ENCODE measurements around the gene C6orf120.

C6orf120 gene

GRCh38 chr6:169701954-169702839 is at the start of gene C6orf120, which contains the start of gene WDR27:
Gene C6orf120, plus strand, starts transcription at chr6:169702126. Its CDS starts 334 bp downstream, at chr6:169702460.
Gene WDR27, minus strand, starts transcription at chr6:169702029. Its CDS starts 13,024 bp downstream, at chr6:169689005.
- Histone ChIP-seq H3K9me3 (peaks cover 7% of the 10 kb centered on the region), H3K36me3 (peaks cover 27% of the 10 kb centered on the region), H3K27me3 (no peaks in the 10 kb centered on the region), H3K9ac (peak within 1 kb of the TSS; percentile 95), H3K4me2 (peak within 1 kb of the TSS; percentile 90), H4K20me1 (peaks cover 52% of the 10 kb centered on the region), H3K4me3 (peak within 1 kb of the TSS; percentile 92), H3K27ac (peak within 1 kb of the TSS; percentile 94), H3K4me1 (peaks cover 58% of the 10 kb centered on the region)
- TF ChIP-seq Cebpa-rat (IDR thresholded peaks at IDR 0.05) = no peak

GRCh38 chr6:169652896-169653295 is 49.0 kb upstream of the C6orf120 start:
- Histone ChIP-seq H3K27ac (no peak overlapping the region), H3K4me1 (peaks cover 29% of the 10 kb centered on the region), H3K4me3 (no peak overlapping the region), H3K4me2 (no peak overlapping the region), H3K27me3 (no peaks in the 10 kb centered on the region), H4K20me1 (no peaks in the 10 kb centered on the region), H3K36me3 (peaks cover 23% of the 10 kb centered on the region; the same call in 1 of the 2 replicates), H3K9ac (no peak overlapping the region), H3K9me3 (no peaks in the 10 kb centered on the region)
- TF ChIP-seq Cebpa-rat (IDR thresholded peaks at IDR 0.05) = no peak

GRCh38 chr6:169653691-169654090 is 48.2 kb upstream of the C6orf120 start:
- Histone ChIP-seq H4K20me1 (no peaks in the 10 kb centered on the region), H3K27me3 (no peaks in the 10 kb centered on the region), H3K4me3 (no peak overlapping the region), H3K4me1 (peaks cover 37% of the 10 kb centered on the region), H3K27ac (no peak overlapping the region), H3K4me2 (no peak overlapping the region), H3K9me3 (no peaks in the 10 kb centered on the region), H3K9ac (no peak overlapping the region), H3K36me3 (peaks cover 23% of the 10 kb centered on the region; the same call in 1 of the 2 replicates)
- no peak for TF ChIP-seq Cebpa-rat (IDR thresholded peaks at IDR 0.05)

- Histone ChIP-seq H3K4me1 (peaks cover 48% of the 10 kb centered on the region), H3K4me3 (peak overlapping the region; percentile 66), H3K27ac (peak overlapping the region; percentile 55; the same call in 1 of the 2 replicates), H3K9ac (peak overlapping the region; percentile 66), H3K27me3 (no peaks in the 10 kb centered on the region), H3K9me3 (no peaks in the 10 kb centered on the region), H4K20me1 (no peaks in the 10 kb centered on the region), H3K36me3 (peaks cover 33% of the 10 kb centered on the region; the same call in 1 of the 2 replicates), H3K4me2 (peak overlapping the region; percentile 85)
- TF ChIP-seq Cebpa-rat (IDR thresholded peaks at IDR 0.05) = no peak
These were observed 47.1 kb upstream of the C6orf120 start for GRCh38 chr6:169654598-169655391.

GRCh38 chr6:169656546-169657283 is 45.2 kb upstream of the C6orf120 start:
- Histone ChIP-seq H3K9me3 (no peaks in the 10 kb centered on the region), H3K27ac (no peak overlapping the region), H3K4me2 (peak overlapping the region; percentile 85), H4K20me1 (no peaks in the 10 kb centered on the region), H3K9ac (no peak overlapping the region), H3K4me3 (no peak overlapping the region), H3K27me3 (no peaks in the 10 kb centered on the region), H3K36me3 (peaks cover 45% of the 10 kb centered on the region), H3K4me1 (peaks cover 49% of the 10 kb centered on the region)
- no peak for TF ChIP-seq Cebpa-rat (IDR thresholded peaks at IDR 0.05)

GRCh38 chr6:169657284-169657610 is 44.7 kb upstream of the C6orf120 start:
- H3K27me3 ChIP-seq = no peaks in the 10 kb centered on the region
- H3K4me2 ChIP-seq = peak overlapping the region; percentile 85
- H3K9ac ChIP-seq = no peak overlapping the region
- no peak for TF ChIP-seq Cebpa-rat (IDR thresholded peaks at IDR 0.05)
- no peaks in the 10 kb centered on the region for H3K9me3 ChIP-seq
- peaks cover 49% of the 10 kb centered on the region for H3K4me1 ChIP-seq
- H3K36me3 ChIP-seq = peaks cover 44% of the 10 kb centered on the region
- H4K20me1 ChIP-seq = no peaks in the 10 kb centered on the region
- no peak overlapping the region for H3K27ac ChIP-seq
- H3K4me3 ChIP-seq = no peak overlapping the region

- H3K4me3 ChIP-seq = no peak overlapping the region
- no peak overlapping the region for H3K9ac ChIP-seq
- no peaks in the 10 kb centered on the region for H3K9me3 ChIP-seq
- H3K4me1 ChIP-seq = peaks cover 48% of the 10 kb centered on the region
- H3K4me2 ChIP-seq = no peak overlapping the region
- H3K27ac ChIP-seq = peak overlapping the region; percentile 46
- no peaks in the 10 kb centered on the region for H4K20me1 ChIP-seq
- peaks cover 63% of the 10 kb centered on the region for H3K36me3 ChIP-seq
- TF ChIP-seq Cebpa-rat (IDR thresholded peaks at IDR 0.05) = no peak
- H3K27me3 ChIP-seq = no peaks in the 10 kb centered on the region
These were observed 41.9 kb upstream of the C6orf120 start for GRCh38 chr6:169659820-169660610.

GRCh38 chr6:169660751-169661390 is 41.1 kb upstream of the C6orf120 start:
- H3K4me1 ChIP-seq = peaks cover 40% of the 10 kb centered on the region
- no peaks in the 10 kb centered on the region for H4K20me1 ChIP-seq
- no peak overlapping the region for H3K4me3 ChIP-seq
- no peak for TF ChIP-seq Cebpa-rat (IDR thresholded peaks at IDR 0.05)
- H3K27me3 ChIP-seq = no peaks in the 10 kb centered on the region
- H3K36me3 ChIP-seq = peaks cover 70% of the 10 kb centered on the region
- H3K27ac ChIP-seq = no peak overlapping the region
- H3K9me3 ChIP-seq = no peaks in the 10 kb centered on the region
- H3K4me2 ChIP-seq = no peak overlapping the region
- no peak overlapping the region for H3K9ac ChIP-seq
